ENCODE results near the gene P2RY6.
"Not testable (repeated sequence)": the region's sequence is repeated elsewhere in the genome, so short reads cannot be mapped to it uniquely, and the experiment has no call there.

P2RY6 gene, protein sequence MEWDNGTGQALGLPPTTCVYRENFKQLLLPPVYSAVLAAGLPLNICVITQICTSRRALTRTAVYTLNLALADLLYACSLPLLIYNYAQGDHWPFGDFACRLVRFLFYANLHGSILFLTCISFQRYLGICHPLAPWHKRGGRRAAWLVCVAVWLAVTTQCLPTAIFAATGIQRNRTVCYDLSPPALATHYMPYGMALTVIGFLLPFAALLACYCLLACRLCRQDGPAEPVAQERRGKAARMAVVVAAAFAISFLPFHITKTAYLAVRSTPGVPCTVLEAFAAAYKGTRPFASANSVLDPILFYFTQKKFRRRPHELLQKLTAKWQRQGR

DNA sequence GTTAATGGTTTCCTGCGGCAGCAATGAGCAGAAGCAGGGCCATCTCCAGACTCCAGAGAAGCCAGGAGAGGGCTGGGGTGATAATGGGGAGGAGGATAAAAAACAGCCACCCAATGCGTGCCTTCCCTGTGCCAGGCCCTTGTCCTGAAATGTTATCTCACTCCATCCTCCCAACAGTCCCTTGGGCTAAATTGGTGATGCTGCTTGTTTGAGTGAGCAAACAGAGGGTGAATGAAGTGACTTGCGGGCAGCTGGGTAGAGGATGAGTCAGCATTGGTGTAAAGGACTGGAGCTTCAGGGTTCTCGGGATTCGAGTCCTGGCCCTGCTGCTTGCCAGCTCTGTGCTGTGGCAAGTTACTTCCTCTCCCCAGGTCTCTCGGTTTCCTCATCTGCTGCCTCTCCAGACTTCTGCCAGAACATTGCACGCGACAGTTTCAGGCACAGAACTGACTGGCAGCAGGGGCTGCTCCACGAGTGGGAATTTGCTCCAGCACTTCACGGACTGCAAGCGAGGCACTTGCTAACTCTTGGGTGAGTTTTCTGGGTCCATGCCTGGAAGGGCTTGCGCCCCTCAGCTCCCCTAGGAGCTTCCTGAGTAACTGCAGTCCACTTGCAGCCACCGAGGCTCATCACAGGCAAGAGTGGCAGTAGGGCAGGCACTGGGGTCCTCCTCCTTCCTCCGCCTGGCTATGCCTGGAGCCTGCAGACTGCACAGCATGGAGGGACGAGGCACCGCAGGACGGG, at the start of gene P2RY6:
TSS of gene P2RY6 (plus strand) at position 403 of the 744 bp plus-strand sequence. CDS start 24,181 bp downstream, outside the sequence.
- Mint-ChIP-seq H3K4me3 (no peak within 1 kb of the TSS), H3K9me3 (no peaks in the 10 kb centered on the region), H3K4me1 (no peaks in the 10 kb centered on the region), H3K27me3 (peaks cover 60% of the 10 kb centered on the region), H3K36me3 (no peaks in the 10 kb centered on the region), H3K27ac (no peak within 1 kb of the TSS)
- CTCF ChIA-PET: no interaction called here
- DNase-seq: no peak

- H3K4me3 Mint-ChIP-seq: no peak overlapping the region
- no peaks in the 10 kb centered on the region for H3K9me3 Mint-ChIP-seq
- no peak overlapping the region for H3K27ac Mint-ChIP-seq
- no peak for DNase-seq
- H3K27me3 Mint-ChIP-seq: peaks cover 68% of the 10 kb centered on the region
- H3K36me3 Mint-ChIP-seq: no peaks in the 10 kb centered on the region
- peaks cover 2% of the 10 kb centered on the region for H3K4me1 Mint-ChIP-seq
- CTCF ChIA-PET: interaction anchor here (1.3 kb wide), 1 partner anchor 9 kb away, joined by 3 read pairs; no protein-coding TSS in a partner anchor
Observed at GRCh38 chr11:73223998-73224730, 48.0 kb upstream of the P2RY6 start.

- CTCF ChIA-PET: interaction anchor here (1.3 kb wide), 1 partner anchor 8 kb away, joined by 3 read pairs; no protein-coding TSS in a partner anchor
- no peak for DNase-seq
- Mint-ChIP-seq H3K27ac (no peak overlapping the region), H3K4me3 (no peak overlapping the region), H3K4me1 (peaks cover 2% of the 10 kb centered on the region), H3K36me3 (no peaks in the 10 kb centered on the region), H3K27me3 (peaks cover 58% of the 10 kb centered on the region), H3K9me3 (no peaks in the 10 kb centered on the region)
Observed at GRCh38 chr11:73225001-73225686, 47.0 kb upstream of the P2RY6 start.

- DNase-seq: no peak
- peaks cover 2% of the 10 kb centered on the region for H3K4me1 Mint-ChIP-seq
- H3K27ac Mint-ChIP-seq: no peak overlapping the region
- H3K36me3 Mint-ChIP-seq: no peaks in the 10 kb centered on the region
- no peak overlapping the region for H3K4me3 Mint-ChIP-seq
- CTCF ChIA-PET: no interaction called here
- H3K27me3 Mint-ChIP-seq: peaks cover 51% of the 10 kb centered on the region
- H3K9me3 Mint-ChIP-seq: no peaks in the 10 kb centered on the region
Observed at GRCh38 chr11:73225851-73226250, 46.3 kb upstream of the P2RY6 start.

- Mint-ChIP-seq H3K9me3 (no peaks in the 10 kb centered on the region), H3K27ac (no peak overlapping the region), H3K27me3 (peaks cover 47% of the 10 kb centered on the region), H3K4me1 (peaks cover 2% of the 10 kb centered on the region), H3K4me3 (no peak overlapping the region), H3K36me3 (no peaks in the 10 kb centered on the region)
- DNase-seq: no peak
- CTCF ChIA-PET: interaction anchor here (0.7 to 1.8 kb wide), 2 partner anchors 10 to 743 kb away, joined by 3 to 7 read pairs; no protein-coding TSS in a partner anchor
Observed at GRCh38 chr11:73226297-73227006, 45.7 kb upstream of the P2RY6 start.

DNA sequence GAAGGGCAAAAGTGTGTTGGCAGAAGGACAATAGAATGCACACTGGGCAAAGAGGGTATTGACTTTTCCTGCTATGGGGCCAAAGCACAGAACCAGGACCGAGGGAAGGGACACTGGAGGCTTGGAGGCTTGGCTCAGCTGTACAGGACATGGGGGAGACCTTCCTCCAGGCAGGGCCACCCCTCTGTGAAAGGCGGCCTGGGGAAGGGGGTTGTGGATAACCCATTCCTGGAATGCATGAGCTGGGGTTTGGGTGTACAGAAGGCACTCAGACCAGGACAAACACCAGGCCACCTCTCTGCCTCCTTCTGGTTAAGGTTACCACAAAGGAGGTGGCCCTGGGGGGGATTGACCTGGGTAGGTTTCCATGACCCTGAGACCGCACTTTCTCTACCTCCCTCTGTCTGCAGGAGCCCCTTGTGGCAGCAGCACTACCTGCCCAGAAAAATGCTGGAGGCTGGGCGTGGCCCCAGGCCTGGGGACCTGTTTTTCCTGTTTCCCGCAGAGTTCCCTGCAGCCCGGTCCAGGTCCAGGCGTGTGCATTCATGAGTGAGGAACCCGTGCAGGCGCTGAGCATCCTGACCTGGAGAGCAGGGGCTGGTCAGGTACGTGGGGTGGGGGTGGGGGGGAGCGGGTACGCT, 44.4 kb upstream of the P2RY6 start:
- H3K36me3 Mint-ChIP-seq: no peaks in the 10 kb centered on the region
- no peak for DNase-seq
- H3K4me1 Mint-ChIP-seq: peaks cover 2% of the 10 kb centered on the region
- no peak overlapping the region for H3K4me3 Mint-ChIP-seq
- H3K27me3 Mint-ChIP-seq: peaks cover 35% of the 10 kb centered on the region
- H3K9me3 Mint-ChIP-seq: no peaks in the 10 kb centered on the region
- CTCF ChIA-PET: interaction anchor here (0.9 to 1.8 kb wide), 3 partner anchors 8 to 396 kb away, joined by 3 to 7 read pairs (median 3); no protein-coding TSS in a partner anchor
- no peak overlapping the region for H3K27ac Mint-ChIP-seq

DNA sequence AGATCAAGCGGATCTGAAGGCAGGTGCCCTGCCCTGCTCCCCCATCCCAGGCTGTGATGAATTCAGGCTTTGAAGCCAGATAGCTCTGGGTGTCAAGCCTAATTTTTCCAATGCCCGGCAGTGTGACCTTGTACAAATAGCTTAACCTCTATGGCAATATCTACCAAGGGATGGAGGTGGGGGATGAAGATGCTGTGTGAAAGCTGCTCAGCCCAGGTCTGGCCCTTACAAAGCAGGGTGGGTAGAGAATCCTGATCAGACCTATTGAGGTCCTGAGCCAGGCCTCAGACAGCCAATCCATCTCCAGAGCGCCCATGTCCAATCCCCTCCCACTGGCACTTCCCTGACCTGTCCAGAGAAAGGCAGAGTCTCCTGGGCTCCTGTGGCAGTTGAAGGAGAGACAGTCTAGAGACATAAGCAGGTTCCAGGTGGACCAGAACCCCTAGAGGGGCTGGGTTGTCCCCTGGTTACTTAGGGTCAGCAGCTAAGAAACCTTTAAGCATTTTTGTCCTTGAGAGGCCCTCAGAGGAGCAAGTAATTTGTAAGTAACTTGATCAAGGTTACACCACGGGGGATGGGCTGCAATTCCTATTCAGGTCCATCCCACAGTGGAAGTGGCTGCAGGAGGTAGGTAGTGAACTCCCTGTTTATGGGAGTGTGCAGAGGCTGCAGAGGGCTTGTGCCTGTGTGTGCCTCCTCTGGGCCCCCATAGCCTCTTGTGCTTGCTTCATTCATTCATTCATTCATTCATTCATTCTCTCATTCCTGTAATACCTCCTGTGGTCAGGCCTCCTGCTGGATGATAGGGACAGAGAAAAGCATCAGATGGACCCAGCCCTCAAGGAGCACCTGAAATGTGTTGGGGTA, 43.6 kb upstream of the P2RY6 start:
- Mint-ChIP-seq H3K4me3 (no peak overlapping the region), H3K36me3 (no peaks in the 10 kb centered on the region), H3K9me3 (no peaks in the 10 kb centered on the region), H3K27ac (no peak overlapping the region), H3K4me1 (peaks cover 2% of the 10 kb centered on the region), H3K27me3 (peaks cover 27% of the 10 kb centered on the region)
- DNase-seq: no peak
- CTCF ChIA-PET: interaction anchor here (1.0 to 1.5 kb wide), 2 partner anchors 90 to 397 kb away, joined by 3 read pairs; no protein-coding TSS in a partner anchor

DNA sequence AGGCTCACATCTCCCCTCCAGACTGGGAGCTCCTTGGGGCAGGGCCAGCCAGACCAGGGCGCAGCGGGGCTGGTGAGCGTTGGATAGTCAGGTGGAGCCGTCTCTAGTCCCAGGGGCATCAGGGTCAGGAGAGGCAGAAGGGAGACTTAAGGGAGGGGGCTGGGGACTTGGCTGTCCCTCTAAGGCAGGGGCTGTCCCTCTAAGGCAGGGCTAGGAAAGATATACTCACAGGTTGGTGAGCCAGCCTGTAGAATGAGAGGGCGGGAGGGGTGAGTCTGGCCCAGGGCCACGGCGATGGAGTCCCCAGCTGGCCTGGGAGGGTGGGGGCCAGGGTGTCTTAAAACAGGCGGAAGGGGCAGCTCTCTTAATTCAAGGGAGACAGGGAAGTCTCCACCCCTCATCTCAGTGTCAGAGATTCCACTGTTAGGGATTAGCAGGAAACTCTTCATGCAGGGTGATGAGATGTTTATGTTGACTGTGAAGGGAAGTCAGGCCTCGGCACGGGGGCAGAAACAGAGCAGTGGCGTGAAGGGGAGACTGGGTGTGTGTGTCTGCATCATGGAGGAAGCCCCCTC, 42.7 kb upstream of the P2RY6 start:
- peaks cover 2% of the 10 kb centered on the region for H3K4me1 Mint-ChIP-seq
- no peak for DNase-seq
- no peak overlapping the region for H3K27ac Mint-ChIP-seq
- H3K9me3 Mint-ChIP-seq: no peaks in the 10 kb centered on the region
- H3K36me3 Mint-ChIP-seq: no peaks in the 10 kb centered on the region
- H3K27me3 Mint-ChIP-seq: peaks cover 18% of the 10 kb centered on the region
- CTCF ChIA-PET: interaction anchor here (1.0 kb wide), 1 partner anchor 91 kb away, joined by 3 read pairs; no protein-coding TSS in a partner anchor
- no peak overlapping the region for H3K4me3 Mint-ChIP-seq

GRCh38 chr11:73229896-73230875, 42.0 kb upstream of the P2RY6 start:
- Mint-ChIP-seq H3K36me3 (no peaks in the 10 kb centered on the region), H3K27ac (no peak overlapping the region), H3K9me3 (no peaks in the 10 kb centered on the region), H3K4me3 (no peak overlapping the region), H3K4me1 (no peaks in the 10 kb centered on the region), H3K27me3 (peaks cover 10% of the 10 kb centered on the region)
- CTCF ChIA-PET: no interaction called here
- no peak for DNase-seq

DNA sequence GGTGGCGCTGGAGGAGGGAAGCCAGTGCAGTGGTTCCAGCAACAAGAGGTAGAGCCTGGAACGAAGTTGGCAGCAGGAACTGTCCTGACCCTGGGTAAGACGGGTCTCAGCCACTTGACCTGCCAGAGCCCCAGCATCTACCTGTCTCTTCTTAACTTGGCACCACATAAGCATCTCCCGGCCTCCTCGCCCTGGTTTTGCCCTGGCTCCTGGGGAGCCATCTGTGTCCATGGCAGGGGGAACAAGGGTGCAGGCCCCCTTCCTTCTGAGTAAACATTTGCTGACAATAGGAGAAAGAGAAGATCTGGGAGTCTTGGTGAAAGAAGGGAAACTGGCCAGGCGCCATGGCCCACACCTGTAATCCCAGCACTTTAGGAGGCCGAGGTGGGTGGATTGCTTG, 41.2 kb upstream of the P2RY6 start:
- no peaks in the 10 kb centered on the region for H3K36me3 Mint-ChIP-seq
- H3K9me3 Mint-ChIP-seq: no peaks in the 10 kb centered on the region
- DNase-seq: no peak
- H3K4me3 Mint-ChIP-seq: no peak overlapping the region
- peaks cover 4% of the 10 kb centered on the region for H3K27me3 Mint-ChIP-seq
- CTCF ChIA-PET: interaction anchor here (0.6 kb wide), 1 partner anchor 165 kb away, joined by 4 read pairs; no protein-coding TSS in a partner anchor
- no peak overlapping the region for H3K27ac Mint-ChIP-seq
- H3K4me1 Mint-ChIP-seq: no peaks in the 10 kb centered on the region

GRCh38 chr11:73232487-73232886, 39.7 kb upstream of the P2RY6 start:
- H3K9me3 Mint-ChIP-seq, H3K4me1 Mint-ChIP-seq, H3K4me3 Mint-ChIP-seq, H3K27me3 Mint-ChIP-seq, H3K27ac Mint-ChIP-seq, CTCF ChIA-PET, H3K36me3 Mint-ChIP-seq: not testable (repeated sequence)
- peak; percentile 10 for DNase-seq

All from activated naive CD4-positive, alpha-beta T cell treated with anti-CD3 and anti-CD28 coated beads, Interleukin-2, amount 10 ng/mL, durations not matched to agents 7 days and 5 days (primary cell).